Panc1 (cell line): ENCODE measurements around the gene SLC35F4. TPM values are rescaled to one million over a fixed set of nuclear protein-coding genes. Genes with fewer than 3 reads are reported as not detected.

Experiments
- ATAC-seq: fragments of 200-7000 bp; cut with Tn5 transposase; 2 replicates; pipeline ENCODE4 v1.9.1; 2020; ENCODE audit warnings: mild to moderate bottlenecking, moderate library complexity
- BruUV-seq: library from RNA; stranded (reverse); fragments of 400-500 nt; replicated peaks from 2 replicates; lab custom pipeline; 2021; lab: Mats Ljungman, UMichigan
- CTCF ChIA-PET: fragments of 300-600 bp; sonication (Branson Sonifier 250); formaldehyde crosslinking; loops from one replicate; lab custom pipeline; 2022; ENCODE audit warnings: antibody characterized with exemption; lab: Charles Lee
- POLR2A ChIA-PET: fragments of 300-600 bp; sonication (Branson Sonifier 250); formaldehyde crosslinking; loops from one replicate; lab custom pipeline; 2022; ENCODE audit warnings: antibody characterized with exemption; lab: Charles Lee
- DNase-seq: peaks from one replicate; pipeline ENCODE4 v3.0.0-alpha.2; 2010; ENCODE audit warnings: low read depth, low spot score
- H3K27ac ChIP-seq: 2 replicates; pipeline ENCODE4 v1.5.1; 2011; ENCODE audit warnings: mild to moderate bottlenecking, low read length, inconsistent platforms
- H3K27me3 ChIP-seq: fragments of 200-500 bp; sonication (Bioruptor generic); 2 replicates; pipeline ENCODE4 v1.6.0; 2014; ENCODE audit warnings: low read length, inconsistent platforms; ENCODE audit not compliant: control insufficient read depth, insufficient read depth
- H3K36me3 ChIP-seq: fragments of 200-500 bp; sonication (Bioruptor generic); 2 replicates; pipeline ENCODE4 v1.5.1; 2014; ENCODE audit warnings: inconsistent platforms, mild to moderate bottlenecking, low read length, moderate library complexity; ENCODE audit not compliant: control insufficient read depth, insufficient read depth
- H3K4me1 ChIP-seq: 2 replicates; pipeline ENCODE4 v1.5.1; 2011; ENCODE audit warnings: inconsistent platforms, mild to moderate bottlenecking, low read length, moderate library complexity; ENCODE audit not compliant: control insufficient read depth, insufficient read depth
- H3K4me3 ChIP-seq, 2 experiments: 2 replicates each; pipeline ENCODE4 v1.5.1; 2011 to 2012; ENCODE audit warnings: low read depth in 2 of 2, low read length in 2 of 2, mild to moderate bottlenecking in 2 of 2, inconsistent platforms in 1 of 2, moderate library complexity in 1 of 2
- H3K9me3 ChIP-seq: fragments of 200-500 bp; sonication (Bioruptor generic); 2 replicates; pipeline ENCODE4 v1.5.1; 2014; ENCODE audit warnings: low read depth, mild to moderate bottlenecking, inconsistent platforms, low read length, moderate library complexity; ENCODE audit not compliant: control insufficient read depth, insufficient read depth
- CTCF ChIP-seq: fragments of 450-650 bp; IDR thresholded peaks from 2 replicates; pipeline ENCODE4 v1.5.1; 2017; ENCODE audit warnings: mild to moderate bottlenecking
- POLR2AphosphoS5 ChIP-seq: IDR thresholded peaks from 2 replicates; pipeline ENCODE4 v1.6.1; 2012; ENCODE audit warnings: mild to moderate bottlenecking, low read depth, low read length, moderate library complexity
- SIN3A ChIP-seq: IDR thresholded peaks from 2 replicates; pipeline ENCODE4 v1.6.1; 2012; ENCODE audit warnings: low read depth, mild to moderate bottlenecking, low read length, moderate library complexity, borderline replicate concordance; ENCODE audit not compliant: insufficient read depth
- TCF7L2 ChIP-seq: IDR thresholded peaks from 2 replicates; pipeline ENCODE4 v1.6.1; 2011; ENCODE audit warnings: mild to moderate bottlenecking, low read depth, low read length, inconsistent platforms
- in situ Hi-C: cut with HindIII; loops from 2 replicates; pipeline ENCODE4 v1.10.0; 2016; ENCODE audit warnings: low sequenced_read_pairs, low pct_unique_long_range_greater_than_20kb
- intact Hi-C: fragments of 100-400 bp; cut with micrococcal nuclease; formaldehyde crosslinking; loops from one replicate; pipeline ENCODE4 v1.10.0; 2022; ENCODE audit not compliant: unreplicated experiment
- total RNA-seq: library from RNA; stranded (reverse); gene quantifications from one replicate; pipeline ENCODE4 v1.2.1, GENCODE V29; 2021; ENCODE audit not compliant: unreplicated experiment
- TF ChIP-seq, protein P1 (sequence below), 2 experiments: IDR thresholded peaks; 2 replicates each; pipeline ENCODE4 v1.6.1; 2011 to 2012; ENCODE audit warnings: low read depth in 2 of 2, control low read depth in 1 of 2, low read length in 1 of 2, mild to moderate bottlenecking in 1 of 2, moderate library complexity in 1 of 2; ENCODE audit not compliant: insufficient read depth in 1 of 2

Gene SLC35F4
- total RNA-seq, 1 experiment from 2014 or later: not detected

DNA sequence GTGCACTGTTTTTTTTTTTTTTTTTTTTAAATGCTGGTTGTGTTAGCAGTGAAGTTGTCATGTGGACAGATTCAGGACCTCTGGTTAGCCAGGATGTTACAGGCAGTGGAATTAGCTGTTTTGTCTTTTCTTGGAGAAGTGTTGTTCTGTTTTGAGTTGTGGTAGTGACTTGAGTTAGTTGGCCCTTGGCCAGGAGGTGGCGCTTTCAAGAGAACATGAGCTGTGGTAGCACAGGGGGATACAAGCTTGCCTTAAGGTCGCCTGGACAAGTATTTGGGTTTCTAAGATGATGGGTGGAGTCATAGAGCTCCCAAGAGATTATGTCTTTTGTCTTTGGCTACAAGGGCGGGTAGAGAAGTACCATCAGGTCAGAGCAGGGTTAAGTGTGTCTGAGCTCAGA, 338.9 kb downstream of the SLC35F4 start:
- ChIA-PET CTCF (no interaction called here), POLR2A (no interaction called here)
- Histone ChIP-seq H3K9me3 (no peaks in the 10 kb centered on the region), H3K36me3 (no peaks in the 10 kb centered on the region), H3K27ac (no peak overlapping the region), H3K4me3 (no peak overlapping the region), H3K4me1 (no peaks in the 10 kb centered on the region), H3K27me3 (no peaks in the 10 kb centered on the region)
- in situ Hi-C loops (no loop called here), intact Hi-C loops (no loop called here)
- no peak for TF ChIP-seq POLR2AphosphoS5
- no peak for TF ChIP-seq CTCF
- TF ChIP-seq, protein P1, sequence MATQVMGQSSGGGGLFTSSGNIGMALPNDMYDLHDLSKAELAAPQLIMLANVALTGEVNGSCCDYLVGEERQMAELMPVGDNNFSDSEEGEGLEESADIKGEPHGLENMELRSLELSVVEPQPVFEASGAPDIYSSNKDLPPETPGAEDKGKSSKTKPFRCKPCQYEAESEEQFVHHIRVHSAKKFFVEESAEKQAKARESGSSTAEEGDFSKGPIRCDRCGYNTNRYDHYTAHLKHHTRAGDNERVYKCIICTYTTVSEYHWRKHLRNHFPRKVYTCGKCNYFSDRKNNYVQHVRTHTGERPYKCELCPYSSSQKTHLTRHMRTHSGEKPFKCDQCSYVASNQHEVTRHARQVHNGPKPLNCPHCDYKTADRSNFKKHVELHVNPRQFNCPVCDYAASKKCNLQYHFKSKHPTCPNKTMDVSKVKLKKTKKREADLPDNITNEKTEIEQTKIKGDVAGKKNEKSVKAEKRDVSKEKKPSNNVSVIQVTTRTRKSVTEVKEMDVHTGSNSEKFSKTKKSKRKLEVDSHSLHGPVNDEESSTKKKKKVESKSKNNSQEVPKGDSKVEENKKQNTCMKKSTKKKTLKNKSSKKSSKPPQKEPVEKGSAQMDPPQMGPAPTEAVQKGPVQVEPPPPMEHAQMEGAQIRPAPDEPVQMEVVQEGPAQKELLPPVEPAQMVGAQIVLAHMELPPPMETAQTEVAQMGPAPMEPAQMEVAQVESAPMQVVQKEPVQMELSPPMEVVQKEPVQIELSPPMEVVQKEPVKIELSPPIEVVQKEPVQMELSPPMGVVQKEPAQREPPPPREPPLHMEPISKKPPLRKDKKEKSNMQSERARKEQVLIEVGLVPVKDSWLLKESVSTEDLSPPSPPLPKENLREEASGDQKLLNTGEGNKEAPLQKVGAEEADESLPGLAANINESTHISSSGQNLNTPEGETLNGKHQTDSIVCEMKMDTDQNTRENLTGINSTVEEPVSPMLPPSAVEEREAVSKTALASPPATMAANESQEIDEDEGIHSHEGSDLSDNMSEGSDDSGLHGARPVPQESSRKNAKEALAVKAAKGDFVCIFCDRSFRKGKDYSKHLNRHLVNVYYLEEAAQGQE (IDR thresholded peaks at IDR 0.05; ENCODE audit: insufficient read depth in 1 of 2, low read depth in 2 of 2, low read length in 1 of 2): no peak
- TF ChIP-seq SIN3A: no peak
- TF ChIP-seq TCF7L2: no peak
- no TSS peak for BruUV-seq
- no peak for DNase-seq
- ATAC-seq: no peak

DNA sequence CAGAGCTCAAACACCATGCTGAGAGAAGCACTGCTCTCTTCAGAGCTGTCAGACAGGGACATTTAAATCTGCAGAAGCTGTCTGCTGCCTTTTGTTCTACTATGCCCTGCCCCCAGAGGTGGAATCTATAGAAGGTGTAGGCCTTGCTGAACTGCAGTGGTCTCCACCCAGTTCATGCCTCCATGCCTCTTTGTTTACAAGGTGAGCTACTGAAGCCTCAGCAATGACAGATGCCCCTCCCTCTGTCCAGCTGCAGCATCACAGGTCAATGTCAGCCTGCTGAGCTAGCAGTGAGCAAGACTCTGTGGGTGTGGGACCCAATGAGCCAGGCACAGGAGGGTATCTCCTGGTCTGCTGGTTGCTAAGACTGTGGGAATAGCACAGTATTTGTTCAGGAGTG, 346.8 kb downstream of the SLC35F4 start:
- no peak for ATAC-seq
- TF ChIP-seq, protein P1 (IDR thresholded peaks at IDR 0.05; ENCODE audit: insufficient read depth in 1 of 2, low read depth in 2 of 2, low read length in 1 of 2): no peak
- TF ChIP-seq CTCF (no peak), TCF7L2 (no peak), SIN3A (no peak), POLR2AphosphoS5 (no peak)
- intact Hi-C loops (no loop called here), in situ Hi-C loops (no loop called here)
- H3K9me3 ChIP-seq: no peaks in the 10 kb centered on the region
- no TSS peak for BruUV-seq
- POLR2A ChIA-PET: no interaction called here
- DNase-seq: no peak
- no peaks in the 10 kb centered on the region for H3K27me3 ChIP-seq
- H3K4me1 ChIP-seq: no peaks in the 10 kb centered on the region
- H3K4me3 ChIP-seq: no peak overlapping the region
- H3K36me3 ChIP-seq: no peaks in the 10 kb centered on the region
- H3K27ac ChIP-seq: no peak overlapping the region
- CTCF ChIA-PET: no interaction called here
